Heart left ventricle (tissue), 16 donors: ENCODE results near the gene PROSER1. TPM values are rescaled to one million over a fixed set of nuclear protein-coding genes. Genes with fewer than 3 reads are reported as not detected.

ENCODE experiments used
- ATAC-seq, 4 donors: fragments of 200-7000 bp; cut with Tn5 transposase; one replicate each; pipeline ENCODE4 v1.9.1; 2020 to 2022; ENCODE audit warnings: moderate library complexity in 4 of 4, mild to moderate bottlenecking in 3 of 4, moderate number of reproducible peaks in 1 of 4
- DNase-seq, 5 donors: peaks; one replicate each; pipeline ENCODE4 v3.0.0-alpha.2; 2020
- H3K27ac ChIP-seq, 12 donors: fragments of 200-600 bp; sonication (generic) in 4 of 12; one replicate each; pipeline versions ENCODE4 v1.5.0 to v1.8.0; 2016 to 2022; ENCODE audit warnings: mild to moderate bottlenecking in 2 of 12
- H3K27me3 ChIP-seq, 9 donors: fragments of 200-600 bp; sonication (generic) in 2 of 9; one replicate each; pipeline versions ENCODE4 v1.5.1 to v1.8.0; 2016 to 2022; ENCODE audit warnings: mild to moderate bottlenecking in 3 of 9
- H3K36me3 ChIP-seq, 9 donors: fragments of 200-600 bp; sonication (generic) in 2 of 9; one replicate each; pipeline versions ENCODE4 v1.5.0 to v1.8.0; 2018 to 2022; ENCODE audit warnings: mild to moderate bottlenecking in 2 of 9
- H3K4me1 ChIP-seq, 12 donors: fragments of 200-600 bp; sonication (generic) in 4 of 12; one replicate each; pipeline versions ENCODE4 v1.5.0 to v1.8.0; 2016 to 2022; ENCODE audit warnings: mild to moderate bottlenecking in 3 of 12
- H3K4me3 ChIP-seq, 12 donors: fragments of 200-600 bp; sonication (generic) in 4 of 12; one replicate each; pipeline versions ENCODE4 v1.5.0 to v1.8.0; 2017 to 2022; ENCODE audit warnings: mild to moderate bottlenecking in 9 of 12, moderate library complexity in 4 of 12
- H3K9me3 ChIP-seq, 12 donors: fragments of 200-600 bp; sonication (generic) in 4 of 12; one replicate each; pipeline versions ENCODE4 v1.5.0 to v1.8.0; 2016 to 2022; ENCODE audit warnings: mild to moderate bottlenecking in 1 of 12
- CTCF ChIP-seq, 12 donors: fragments of 200-600 bp; sonication (generic) in 4 of 12; IDR thresholded peaks; one replicate each; pipeline versions ENCODE4 v1.5.0 to v1.8.0; 2018 to 2022; ENCODE audit warnings: antibody characterized with exemption in 12 of 12, mild to moderate bottlenecking in 5 of 12
- POLR2A ChIP-seq, 2 donors: fragments of 450-650 bp; IDR thresholded peaks; one replicate each; pipeline ENCODE4 v1.6.1; 2017; ENCODE audit warnings: antibody characterized with exemption in 2 of 2, mild to moderate bottlenecking in 2 of 2, moderate library complexity in 2 of 2
- WGBS, 4 donors: extraction: QIAGEN DNeasy Blood & Tissue Kit in 2 of 4; methylation state at CpG; one replicate each; pipeline versions ENCODE4 v1.1.5 to v1.1.7; 2013 to 2018; 5-methylcytosine and 5-hydroxymethylcytosine counted together
- intact Hi-C, 10 donors: fragments of 100-400 bp; cut with DNase I; formaldehyde crosslinking; loops; one replicate each; pipeline versions ENCODE4 v1.11.1 to v1.14.2; 2022
- polyA plus RNA-seq, 2 donors: library from polyadenylated mRNA; stranded (reverse); fragments of 200-250 nt; gene quantifications; one replicate each; pipeline ENCODE4 v1.2.3, GENCODE V29; 2013
- total RNA-seq, 9 donors: library from RNA; depleted of rRNA in 2 of 9; stranded (reverse); fragments of >200 nt in 2 of 9; fragmentation: NEBNext Ultra II Directional in 3 of 9; extraction: Animal tissue kit (Norgen Biotek cat#: 25700) in 3 of 9; gene quantifications; one replicate each; pipeline versions ENCODE4 v1.1.0 to v1.2.4, GENCODE V29; 2016 to 2023
- donor health status: ischemic (EF 13 %, LVEDD 7.1; RV severe dilation, severe dysfunction).
- donor health status: healthy with polysubstance abuse.
- donor health status: DM: no; HTN: yes; CAD: no.
- donor health status: DM: no; HTN: no; CAD: no.
- donor health status: ischemic (EF 25% LVEDD 6.9; RV normal size, moderate dysfunction).
- donor health status: ischemic (EF 25% LVEDD 5.7; RV mildly dilated, moderate dysfunction).
- donor health status: healthy.
- donor health status: DM: yes; HTN: yes; CAD: no.
- donor health status: ischemic (EF 35%, LVEDD 5.7; RV mildly dilated, moderate dysfunction).
- donor health status: nonischemic (EF 11% LVEDD 7.7; RV severe dilation, severe dysfunction).
- donor health status: DM: yes; HTN: yes; CAD: no.
- donor health status: PGD.
- donor health status: ischemic (EF 29% LVEDD 5.4; RV normal size, mild dysfunction).
- donor health status: nonischemic (EF 23%, LVEDD 6.1; RV moderate dilation, normal function).

Gene PROSER1
- total and polyA plus RNA-seq, 11 donors: 7.8 to 22.2 (median 15.5) TPM

- intact Hi-C loops: no loop called here
- no peaks in the 10 kb centered on the region for H3K4me1 ChIP-seq
- ATAC-seq (no peak), DNase-seq (no peak)
- no peaks in the 10 kb centered on the region for H3K9me3 ChIP-seq
- H3K4me3 ChIP-seq: no peak overlapping the region
- no peak for TF ChIP-seq POLR2A (IDR thresholded peaks at IDR 0.05)
- TF ChIP-seq CTCF (IDR thresholded peaks at IDR 0.05): no peak
- WGBS, 4 donors: 8 to 36% (median 23%) methylated on average over 3 of the region's 3 CpGs
- H3K27ac ChIP-seq: no peak overlapping the region
- H3K36me3 ChIP-seq: no peaks in the 10 kb centered on the region
- peaks cover 0 to 2% (median 0%) of the 10 kb centered on the region in 9 donors for H3K27me3 ChIP-seq
These were observed 39.1 kb downstream of the PROSER1 start for GRCh38 chr13:38998739-38999138.

- Histone ChIP-seq H3K4me1 (no peaks in the 10 kb centered on the region), H3K4me3 (no peak overlapping the region), H3K27ac (no peak overlapping the region), H3K36me3 (no peaks in the 10 kb centered on the region), H3K27me3 (peaks cover 0 to 2% (median 0%) of the 10 kb centered on the region in 9 donors), H3K9me3 (no peaks in the 10 kb centered on the region)
- intact Hi-C loops: no loop called here
- DNase-seq: no peak
- TF ChIP-seq POLR2A (IDR thresholded peaks at IDR 0.05): no peak
- no peak for TF ChIP-seq CTCF (IDR thresholded peaks at IDR 0.05)
- ATAC-seq: no peak
- 49 to 60% (median 54%) methylated on average over 4 of the region's 4 CpGs for WGBS, 4 donors
These were observed 44.5 kb downstream of the PROSER1 start for GRCh38 chr13:38993381-38993780.

GRCh38 chr13:38990693-38991092 is 47.2 kb downstream of the PROSER1 start, which contains the start of gene STOML3:
Gene STOML3, minus strand, starts transcription at chr13:38990831. Its CDS starts 110 bp downstream, at chr13:38990721.
- no peak for ATAC-seq
- H3K27me3 ChIP-seq: no peaks in the 10 kb centered on the region
- TF ChIP-seq CTCF (IDR thresholded peaks at IDR 0.05) (no peak), POLR2A (IDR thresholded peaks at IDR 0.05) (no peak)
- no peaks in the 10 kb centered on the region for H3K36me3 ChIP-seq
- no peak within 1 kb of the TSS for H3K4me3 ChIP-seq
- DNase-seq: no peak
- intact Hi-C loops: no loop called here
- peaks cover 0 to 5% (median 0%) of the 10 kb centered on the region in 12 donors for H3K4me1 ChIP-seq
- H3K9me3 ChIP-seq: no peaks in the 10 kb centered on the region
- no peak within 1 kb of the TSS for H3K27ac ChIP-seq

GRCh38 chr13:38981096-38981495 is 56.8 kb downstream of the PROSER1 start:
- DNase-seq (no peak), ATAC-seq (no peak)
- Histone ChIP-seq H3K36me3 (no peaks in the 10 kb centered on the region), H3K4me1 (peaks cover 0 to 2% (median 0%) of the 10 kb centered on the region in 12 donors), H3K27me3 (no peaks in the 10 kb centered on the region), H3K4me3 (no peak overlapping the region), H3K27ac (no peak overlapping the region), H3K9me3 (peaks cover 0 to 22% (median 3%) of the 10 kb centered on the region in 12 donors)
- intact Hi-C loops: no loop called here
- WGBS, 4 donors: 51 to 62% (median 58%) methylated on average over 2 of the region's 2 CpGs
- TF ChIP-seq POLR2A (IDR thresholded peaks at IDR 0.05): no peak
- no peak for TF ChIP-seq CTCF (IDR thresholded peaks at IDR 0.05)
